Mesenchymal stem cell (in vitro differentiated cells and primary cell): Measurements from ENCODE around the gene XRCC5.

Source experiments
- DNase-seq: peaks from one replicate; pipeline ENCODE4 v3.0.0-alpha.2; 2013
- H2AFZ ChIP-seq: one replicate; pipeline ENCODE4 v1.6.1; 2013; ENCODE audit warnings: low read depth, mild to moderate bottlenecking, control low read depth, inconsistent platforms, low read length, moderate library complexity
- H2AK5ac ChIP-seq: 2 replicates; pipeline ENCODE4 v1.6.1; 2013; ENCODE audit warnings: low read length, moderate library complexity, mild to moderate bottlenecking, inconsistent platforms; ENCODE audit not compliant: severe bottlenecking
- H2BK120ac ChIP-seq: one replicate; pipeline ENCODE4 v1.6.1; 2013; ENCODE audit warnings: low read depth, mild to moderate bottlenecking, inconsistent platforms, low read length, moderate library complexity
- H2BK12ac ChIP-seq, 2 experiments: one replicate each; pipeline ENCODE4 v1.6.1; 2013; ENCODE audit warnings: inconsistent platforms in 2 of 2, low read length in 2 of 2, mild to moderate bottlenecking in 2 of 2, moderate library complexity in 2 of 2, control low read depth in 1 of 2
- H2BK15ac ChIP-seq: one replicate; pipeline ENCODE4 v1.6.1; 2013; ENCODE audit warnings: mild to moderate bottlenecking, low read depth, inconsistent platforms; ENCODE audit not compliant: poor library complexity, severe bottlenecking
- H2BK5ac ChIP-seq: 2 replicates; pipeline ENCODE4 v1.6.1; 2013; ENCODE audit warnings: low read depth, mild to moderate bottlenecking, low read length, control low read depth, inconsistent platforms; ENCODE audit not compliant: poor library complexity, severe bottlenecking
- H3K14ac ChIP-seq, 2 experiments: one replicate each; pipeline ENCODE4 v1.6.1; 2013; ENCODE audit warnings: inconsistent platforms in 2 of 2, low read length in 2 of 2, control low read depth in 1 of 2, mild to moderate bottlenecking in 1 of 2, moderate library complexity in 1 of 2
- H3K18ac ChIP-seq, 2 experiments: one replicate each; pipeline ENCODE4 v1.6.1; 2013; ENCODE audit warnings: inconsistent platforms in 2 of 2, low read length in 2 of 2, control low read depth in 1 of 2, low read depth in 1 of 2, mild to moderate bottlenecking in 1 of 2
- H3K23ac ChIP-seq, 2 experiments: one replicate each; pipeline ENCODE4 v1.6.1; 2013; ENCODE audit warnings: inconsistent platforms in 2 of 2, low read length in 2 of 2, mild to moderate bottlenecking in 2 of 2, moderate library complexity in 2 of 2, control low read depth in 1 of 2
- H3K27ac ChIP-seq: 2 replicates; pipeline ENCODE4 v1.5.1; 2013; ENCODE audit warnings: mild to moderate bottlenecking, moderate library complexity, low read length, control low read depth, inconsistent platforms; ENCODE audit not compliant: poor library complexity, severe bottlenecking
- H3K27me3 ChIP-seq, 2 experiments: 2 replicates each; pipeline versions ENCODE4 v1.6.1 to v1.7.0; 2013; ENCODE audit warnings: low read length in 2 of 2, mild to moderate bottlenecking in 2 of 2, moderate library complexity in 2 of 2, control low read depth in 1 of 2, inconsistent platforms in 1 of 2; ENCODE audit not compliant: control insufficient read depth in 1 of 2, insufficient read depth in 1 of 2
- H3K36me3 ChIP-seq, 2 experiments: 2 replicates each; pipeline versions ENCODE4 v1.6.1 to v1.7.0; 2013; ENCODE audit warnings: low read length in 2 of 2, control low read depth in 1 of 2, inconsistent platforms in 1 of 2, low read depth in 1 of 2, mild to moderate bottlenecking in 1 of 2; ENCODE audit not compliant: insufficient read depth in 2 of 2, control insufficient read depth in 1 of 2
- H3K4ac ChIP-seq, 2 experiments: one replicate each; pipeline ENCODE4 v1.6.1; 2013; ENCODE audit warnings: inconsistent platforms in 2 of 2, low read length in 2 of 2, mild to moderate bottlenecking in 2 of 2, moderate library complexity in 2 of 2, control low read depth in 1 of 2, low read depth in 1 of 2
- H3K4me1 ChIP-seq: 2 replicates; pipeline ENCODE4 v1.6.1; 2013; ENCODE audit warnings: low read depth, low read length, control low read depth; ENCODE audit not compliant: control insufficient read depth, insufficient read depth
- H3K4me2 ChIP-seq: 2 replicates; pipeline ENCODE4 v1.6.1; 2013; ENCODE audit warnings: low read length, mild to moderate bottlenecking, inconsistent platforms; ENCODE audit not compliant: poor library complexity, severe bottlenecking
- H3K4me3 ChIP-seq, 2 experiments: 2 replicates each; pipeline versions ENCODE4 v1.5.1 to v1.7.0; 2013; ENCODE audit warnings: low read length in 2 of 2, mild to moderate bottlenecking in 2 of 2, control low read depth in 1 of 2, low read depth in 1 of 2; ENCODE audit not compliant: insufficient read depth in 1 of 2
- H3K79me1 ChIP-seq: replicated peaks from 2 replicates; pipeline ENCODE4 v1.6.1; 2013; ENCODE audit warnings: mild to moderate bottlenecking, control low read depth, low read length, inconsistent platforms; ENCODE audit not compliant: poor library complexity, severe bottlenecking
- H3K9ac ChIP-seq: 2 replicates; pipeline ENCODE4 v1.7.0; 2013; ENCODE audit warnings: mild to moderate bottlenecking, low read length, moderate library complexity
- H3K9me3 ChIP-seq: 2 replicates; pipeline ENCODE4 v1.7.0; 2013; ENCODE audit warnings: mild to moderate bottlenecking, low read length; ENCODE audit not compliant: control insufficient read depth
- H4K8ac ChIP-seq: one replicate; pipeline ENCODE4 v1.6.1; 2013; ENCODE audit warnings: inconsistent platforms, mild to moderate bottlenecking, low read length, moderate library complexity
- H4K91ac ChIP-seq: one replicate; pipeline ENCODE4 v1.6.1; 2013; ENCODE audit warnings: mild to moderate bottlenecking, low read length, inconsistent platforms
- WGBS: methylation state at CpG from one replicate; pipeline ENCODE4 v1.1.7; 2013; ENCODE audit warnings: mixed read lengths; 5-methylcytosine and 5-hydroxymethylcytosine counted together

XRCC5 gene

GRCh38 chr2:216155954-216156353 lies 46.8 kb downstream of the XRCC5 start:
- Histone ChIP-seq H2BK15ac (no peak overlapping the region), H2BK12ac (no peak overlapping the region), H4K8ac (no peak overlapping the region), H3K18ac (no peak overlapping the region), H3K4ac (no peak overlapping the region), H2AK5ac (no peak overlapping the region), H2BK5ac (no peak overlapping the region), H3K4me1 (no peaks in the 10 kb centered on the region), H4K91ac (no peak overlapping the region), H3K14ac (no peak overlapping the region), H3K27ac (no peak overlapping the region), H2AFZ (no peak overlapping the region), H3K79me1 (peaks cover 16% of the 10 kb centered on the region), H3K4me3 (no peak overlapping the region), H3K9ac (no peak overlapping the region), H3K4me2 (no peak overlapping the region), H3K36me3 (peaks cover 19 to 88% of the 10 kb centered on the region in 2 experiments), H3K27me3 (no peaks in the 10 kb centered on the region), H2BK120ac (no peak overlapping the region), H3K23ac (no peak overlapping the region), H3K9me3 (no peaks in the 10 kb centered on the region)
- 97% methylated on average over 3 of the region's 3 CpGs for WGBS
- DNase-seq, result no peak

GRCh38 chr2:216156822-216157221 lies 47.7 kb downstream of the XRCC5 start:
- 95% methylated on average over 13 of the region's 13 CpGs for WGBS
- H3K4ac ChIP-seq, result no peak overlapping the region
- H3K27ac ChIP-seq, result no peak overlapping the region

GRCh38 chr2:216159144-216159543 lies 50.0 kb downstream of the XRCC5 start:
- Histone ChIP-seq H3K23ac (no peak overlapping the region), H3K27ac (no peak overlapping the region), H3K79me1 (peaks cover 24% of the 10 kb centered on the region), H3K4me3 (no peak overlapping the region), H3K9ac (no peak overlapping the region), H4K91ac (no peak overlapping the region), H3K9me3 (no peaks in the 10 kb centered on the region), H3K4me2 (no peak overlapping the region), H2BK15ac (no peak overlapping the region), H3K4me1 (no peaks in the 10 kb centered on the region), H2AFZ (no peak overlapping the region), H2BK12ac (no peak overlapping the region), H4K8ac (no peak overlapping the region), H2AK5ac (no peak overlapping the region), H2BK120ac (no peak overlapping the region), H3K27me3 (no peaks in the 10 kb centered on the region), H2BK5ac (no peak overlapping the region), H3K14ac (no peak overlapping the region), H3K36me3 (peaks cover 36 to 90% of the 10 kb centered on the region in 2 experiments), H3K4ac (no peak overlapping the region), H3K18ac (no peak overlapping the region)
- 96% methylated on average over 2 of the region's 2 CpGs for WGBS
- DNase-seq, result peak; percentile 44

More at GRCh38 chr2:216156822-216157221, 47.7 kb downstream of the XRCC5 start:
- Histone ChIP-seq H2AK5ac (no peak overlapping the region), H3K18ac (no peak overlapping the region), H3K23ac (no peak overlapping the region), H3K4me2 (no peak overlapping the region), H3K79me1 (peaks cover 19% of the 10 kb centered on the region), H2AFZ (no peak overlapping the region), H2BK15ac (no peak overlapping the region), H2BK12ac (no peak overlapping the region), H3K27me3 (no peaks in the 10 kb centered on the region), H4K8ac (no peak overlapping the region), H4K91ac (no peak overlapping the region), H2BK120ac (no peak overlapping the region), H3K4me1 (no peaks in the 10 kb centered on the region), H3K36me3 (peaks cover 23 to 88% of the 10 kb centered on the region in 2 experiments), H3K9ac (no peak overlapping the region), H3K4me3 (no peak overlapping the region), H3K9me3 (no peaks in the 10 kb centered on the region), H2BK5ac (no peak overlapping the region), H3K14ac (no peak overlapping the region)
- DNase-seq, result no peak

- WGBS, result no CpG with 5 or more reads among the region's 1 CpG
- Histone ChIP-seq H3K14ac (no peak overlapping the region), H2AK5ac (no peak overlapping the region), H3K9ac (no peak overlapping the region), H3K4me1 (no peaks in the 10 kb centered on the region), H3K36me3 (peaks cover 39 to 90% of the 10 kb centered on the region in 2 experiments), H2BK5ac (no peak overlapping the region), H3K27me3 (no peaks in the 10 kb centered on the region), H3K27ac (no peak overlapping the region), H2BK15ac (no peak overlapping the region), H3K4ac (no peak overlapping the region), H3K79me1 (peaks cover 24% of the 10 kb centered on the region), H3K9me3 (no peaks in the 10 kb centered on the region), H4K91ac (no peak overlapping the region), H3K4me2 (no peak overlapping the region), H3K23ac (no peak overlapping the region), H2AFZ (no peak overlapping the region), H3K18ac (no peak overlapping the region), H4K8ac (no peak overlapping the region), H3K4me3 (no peak overlapping the region), H2BK12ac (no peak overlapping the region), H2BK120ac (no peak overlapping the region)
- no peak for DNase-seq
Observed at GRCh38 chr2:216159646-216160045, 50.5 kb downstream of the XRCC5 start.
